Endothelial cell of umbilical vein (primary cell): ENCODE data around the gene LITAF. TPM values are rescaled to one million over a fixed set of nuclear protein-coding genes. Genes with fewer than 3 reads are reported as not detected.

Experiments
- BruUV-seq: library from RNA; stranded (reverse); fragments of 400-500 nt; replicated peaks from 2 replicates; lab custom pipeline; 2021; lab: Mats Ljungman, UMichigan
- CTCF ChIA-PET: fragments of 300-600, 350-600 bp; sonication (Branson Sonifier 250); formaldehyde crosslinking; loops from one replicate; lab custom pipeline; 2021; ENCODE audit warnings: antibody characterized with exemption, inconsistent platforms; lab: Charles Lee
- POLR2A ChIA-PET: fragments of 300-600, 350-600 bp; sonication (Branson Sonifier 250); formaldehyde crosslinking; loops from one replicate; lab custom pipeline; 2021; ENCODE audit warnings: antibody characterized with exemption, inconsistent platforms; lab: Charles Lee
- DNase-seq: peaks from one replicate; pipeline ENCODE4 v3.0.0-alpha.2; 2011; ENCODE audit warnings: low read depth, low spot score
- FAIRE-seq: peaks from 2 replicates; lab custom pipeline; 2011; peaks lifted over from hg19 to GRCh38; lab: Jason Lieb, UNC
- H2AFZ ChIP-seq: 2 replicates; pipeline ENCODE4 v1.6.0; 2012; ENCODE audit warnings: low read depth, low read length, control low read depth, inconsistent platforms
- H3K27ac ChIP-seq: 2 replicates; pipeline ENCODE4 v1.5.1; 2011; ENCODE audit warnings: low read depth, mild to moderate bottlenecking, control low read depth, low read length, moderate library complexity; ENCODE audit not compliant: insufficient read depth
- H3K27me3 ChIP-seq, 2 experiments: 2 replicates each; pipeline versions ENCODE4 v1.6.0 to v1.6.1; 2011; ENCODE audit warnings: low read length in 2 of 2, mixed read lengths in 1 of 2; ENCODE audit not compliant: control insufficient read depth in 2 of 2, insufficient read depth in 2 of 2
- H3K36me3 ChIP-seq, 2 experiments: 2 replicates in 1 of 2; 3 replicates in 1 of 2; pipeline ENCODE4 v1.5.1; 2011; ENCODE audit warnings: low read length in 2 of 2, mild to moderate bottlenecking in 1 of 2, moderate library complexity in 1 of 2; ENCODE audit not compliant: control insufficient read depth in 2 of 2, insufficient read depth in 2 of 2; ENCODE audit errors: extremely low read depth in 1 of 2
- H3K4me1 ChIP-seq: 3 replicates; pipeline ENCODE4 v1.5.1; 2011; ENCODE audit warnings: mild to moderate bottlenecking, low read length; ENCODE audit not compliant: control insufficient read depth, insufficient read depth; ENCODE audit errors: extremely low read depth
- H3K4me2 ChIP-seq: 2 replicates; pipeline ENCODE4 v1.6.1; 2011; ENCODE audit warnings: low read length, control low read depth, mixed read lengths; ENCODE audit not compliant: insufficient read depth
- H3K4me3 ChIP-seq, 3 experiments: fragments of 200-600 bp in 1 of 3; sonication (generic), shearing (Covaris generic) in 1 of 3; replicated peaks in 1 of 3; 2 replicates each; pipeline ENCODE4 v1.5.1; 2011 to 2016; ENCODE audit warnings: control low read depth in 3 of 3, low read length in 3 of 3, mild to moderate bottlenecking in 2 of 3, inconsistent platforms in 1 of 3, low read depth in 1 of 3, moderate library complexity in 1 of 3; ENCODE audit not compliant: insufficient read depth in 1 of 3
- H3K79me2 ChIP-seq: 2 replicates; pipeline ENCODE4 v1.6.0; 2012; ENCODE audit warnings: low read length, inconsistent platforms; ENCODE audit not compliant: control insufficient read depth, insufficient read depth
- H3K9ac ChIP-seq: replicated peaks from 2 replicates; pipeline ENCODE3; 2011; ENCODE audit warnings: low read length, control low read depth; ENCODE audit not compliant: insufficient read depth; ENCODE audit errors: extremely low read depth
- H3K9me1 ChIP-seq: replicated peaks from 3 replicates; pipeline ENCODE4 v1.6.0; 2011; ENCODE audit warnings: mild to moderate bottlenecking, low read length; ENCODE audit not compliant: control insufficient read depth, insufficient read depth; ENCODE audit errors: extremely low read depth
- H3K9me3 ChIP-seq: replicated peaks from 2 replicates; pipeline ENCODE4 v1.5.1; 2012; ENCODE audit warnings: low read length, inconsistent platforms; ENCODE audit not compliant: control insufficient read depth, insufficient read depth
- H4K20me1 ChIP-seq: replicated peaks from 2 replicates; pipeline ENCODE3; 2011; ENCODE audit warnings: mild to moderate bottlenecking, low read length; ENCODE audit not compliant: control insufficient read depth, insufficient read depth; ENCODE audit errors: extremely low read depth
- CTCF ChIP-seq, 2 donors: IDR thresholded peaks; 1 replicate in 1 of 2; 2 replicates in 1 of 2; pipeline ENCODE4 v1.5.1; 2011; ENCODE audit warnings: low read length in 2 of 2, mild to moderate bottlenecking in 2 of 2, moderate library complexity in 2 of 2, control low read depth in 1 of 2, inconsistent platforms in 1 of 2, low read depth in 1 of 2; ENCODE audit not compliant: insufficient read depth in 1 of 2; ENCODE audit errors: extremely low read depth in 1 of 2
- EZH2 ChIP-seq: IDR thresholded peaks from 2 replicates; pipeline ENCODE4 v1.6.1; 2012; ENCODE audit warnings: borderline replicate concordance, low read depth, mild to moderate bottlenecking, moderate library complexity, low read length, inconsistent platforms; ENCODE audit not compliant: severe bottlenecking
- FOS ChIP-seq: IDR thresholded peaks from 2 replicates; pipeline ENCODE4 v1.6.1; 2011; ENCODE audit warnings: mild to moderate bottlenecking, low read length, moderate library complexity, borderline replicate concordance; ENCODE audit not compliant: insufficient read depth
- GATA2 ChIP-seq: IDR thresholded peaks from 2 replicates; pipeline ENCODE4 v1.7.0; 2011; ENCODE audit warnings: low read depth, mild to moderate bottlenecking, moderate library complexity, mixed read lengths, low read length; ENCODE audit not compliant: insufficient read length, insufficient read depth
- JUN ChIP-seq: IDR thresholded peaks from 2 replicates; pipeline ENCODE4 v1.6.1; 2011; ENCODE audit warnings: borderline replicate concordance, low read depth; ENCODE audit not compliant: insufficient read length, insufficient read depth
- MYC ChIP-seq: IDR thresholded peaks from one replicate; pipeline ENCODE4 v1.6.1; 2011; ENCODE audit warnings: mild to moderate bottlenecking, low read depth, low read length
- POLR2A ChIP-seq: IDR thresholded peaks from 2 replicates; pipeline ENCODE4 v1.6.1; 2012; ENCODE audit warnings: low read depth, mild to moderate bottlenecking, control low read depth, low read length
- POLR2AphosphoS5 ChIP-seq: IDR thresholded peaks from 2 replicates; pipeline ENCODE4 v1.6.1; 2012; ENCODE audit warnings: low read depth, mild to moderate bottlenecking, control low read depth, low read length, moderate library complexity; ENCODE audit not compliant: insufficient read depth
- dilution Hi-C: fragments of 300-500 bp; cut with MboI; formaldehyde crosslinking; loops from one replicate; pipeline ENCODE4 v1.15.0; 2019; ENCODE audit warnings: low sequenced_read_pairs; ENCODE audit not compliant: extremely low pct_ligation_motif_present
- intact Hi-C: fragments of 100-400 bp; cut with micrococcal nuclease; formaldehyde crosslinking; loops from one replicate; pipeline ENCODE4 v1.10.0; 2022
- polyA plus RNA-seq, 4 experiments: library from polyadenylated mRNA; depleted of rRNA in 3 of 4; stranded (reverse) in 3 of 4; unstranded in 1 of 4; fragments of >200 nt; gene quantifications; 2 replicates each; pipeline versions ENCODE4 v1.2.1 to v1.2.3, GENCODE V29; 2011 to 2012; ENCODE audit warnings: missing spikeins in 1 of 4
- total RNA-seq: library from RNA; stranded (reverse); gene quantifications from 2 replicates; pipeline ENCODE4 v1.2.3, GENCODE V29; 2021
- TF ChIP-seq, protein P1 (sequence below): IDR thresholded peaks from 2 replicates; pipeline ENCODE4 v1.6.1; 2011; ENCODE audit not compliant: insufficient read depth, insufficient read length

The LITAF gene
- total and polyA plus RNA-seq, 2 donors (not counting 3 experiments of a cell fraction or from before 2014, with no cell fraction given) = 15.2 to 27.2 TPM

DNA sequence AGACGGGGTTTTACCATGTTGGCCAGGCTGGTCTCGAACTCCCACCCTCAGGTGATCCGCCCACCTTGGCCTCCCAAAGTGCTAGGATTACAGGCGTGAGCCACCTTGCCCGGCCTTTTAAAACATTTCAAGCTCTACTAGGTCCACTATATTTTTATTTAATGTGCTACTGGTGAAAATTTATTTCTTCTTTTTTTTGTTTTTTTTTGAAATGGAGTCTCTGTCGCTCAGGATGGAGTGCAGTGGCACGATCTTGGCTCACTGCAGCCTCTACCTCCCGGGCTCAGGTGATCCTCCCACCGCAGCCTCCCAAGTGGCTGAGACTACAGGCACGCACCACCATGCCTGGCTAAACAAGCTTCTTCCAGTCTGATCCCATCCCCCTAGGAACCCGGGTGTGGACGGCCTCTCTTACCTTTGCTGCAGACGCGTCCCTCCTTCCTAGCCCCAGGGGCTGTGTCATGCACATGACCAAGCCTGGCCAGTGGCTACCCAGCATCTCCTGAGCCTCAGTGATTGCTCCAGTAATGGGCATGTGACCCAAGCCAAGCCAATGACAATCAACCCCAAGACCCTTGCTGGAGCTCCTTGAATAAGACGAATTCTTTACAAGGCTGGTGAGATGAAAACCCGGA, 40.1 kb upstream of the LITAF start:
- Histone ChIP-seq H3K79me2 (no peaks in the 10 kb centered on the region), H4K20me1 (no peaks in the 10 kb centered on the region), H3K9me1 (no peaks in the 10 kb centered on the region), H3K4me1 (no peaks in the 10 kb centered on the region), H2AFZ (no peak overlapping the region), H3K27me3 (no peaks in the 10 kb centered on the region), H3K9me3 (no peaks in the 10 kb centered on the region), H3K27ac (no peak overlapping the region), H3K9ac (no peak overlapping the region), H3K4me3 (no peak overlapping the region), H3K4me2 (no peak overlapping the region), H3K36me3 (no peaks in the 10 kb centered on the region)
- intact Hi-C loops = no loop called here
- FAIRE-seq (no peak), DNase-seq (no peak)
- ChIA-PET CTCF (interaction anchor here (1.5 kb wide), 1 partner anchor 95 kb away, joined by 3 read pairs; no protein-coding TSS in a partner anchor), POLR2A (no interaction called here)
- dilution Hi-C loops = no loop called here
- BruUV-seq = no TSS peak
- TF ChIP-seq EZH2 (no peak), CTCF (IDR thresholded peaks at IDR 0.05; ENCODE audit: extremely low read depth in 1 of 2, insufficient read depth in 1 of 2, low read depth in 1 of 2, low read length in 2 of 2) (no peak)

- Histone ChIP-seq H3K9me1 (no peaks in the 10 kb centered on the region), H3K9me3 (no peaks in the 10 kb centered on the region), H3K27me3 (no peaks in the 10 kb centered on the region), H3K27ac (no peak overlapping the region), H3K4me2 (no peak overlapping the region), H3K9ac (no peak overlapping the region), H3K4me3 (no peak overlapping the region), H2AFZ (no peak overlapping the region), H3K4me1 (no peaks in the 10 kb centered on the region), H4K20me1 (no peaks in the 10 kb centered on the region), H3K36me3 (no peaks in the 10 kb centered on the region), H3K79me2 (no peaks in the 10 kb centered on the region)
- DNase-seq = no peak
- POLR2A ChIA-PET = no interaction called here
- no TSS peak for BruUV-seq
- TF ChIP-seq POLR2A (no peak), POLR2AphosphoS5 (no peak), CTCF (IDR thresholded peaks at IDR 0.05; ENCODE audit: extremely low read depth in 1 of 2, insufficient read depth in 1 of 2, low read depth in 1 of 2, low read length in 2 of 2) (no peak), GATA2 (no peak), MYC (no peak), FOS (no peak), EZH2 (no peak), JUN (no peak)
- TF ChIP-seq, protein P1, sequence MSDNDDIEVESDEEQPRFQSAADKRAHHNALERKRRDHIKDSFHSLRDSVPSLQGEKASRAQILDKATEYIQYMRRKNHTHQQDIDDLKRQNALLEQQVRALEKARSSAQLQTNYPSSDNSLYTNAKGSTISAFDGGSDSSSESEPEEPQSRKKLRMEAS = no peak
- FAIRE-seq = no peak
- dilution Hi-C loops = no loop called here
- intact Hi-C loops = no loop called here
- CTCF ChIA-PET = interaction anchor here (1.5 kb wide), 1 partner anchor 94 kb away, joined by 3 read pairs; no protein-coding TSS in a partner anchor
Observed at GRCh38 chr16:11625769-11626168, 39.0 kb upstream of the LITAF start.
